Stimulated activated CD4-positive, alpha-beta T cell treated with anti-CD3 and anti-CD28 coated beads, Interleukin-4, amount 100 ng/mL, for 24 hours (primary cell): Measurements from ENCODE around the gene PKDCC.

ENCODE experiments used
- DNase-seq: peaks from one replicate; pipeline ENCODE4 v3.0.0-alpha.2; 2020

PKDCC gene

GRCh38 chr2:42107249-42108042 is 59.6 kb downstream of the PKDCC start:
- no peak for DNase-seq
